ENCODE results near the gene ZFPL1.

DNA sequence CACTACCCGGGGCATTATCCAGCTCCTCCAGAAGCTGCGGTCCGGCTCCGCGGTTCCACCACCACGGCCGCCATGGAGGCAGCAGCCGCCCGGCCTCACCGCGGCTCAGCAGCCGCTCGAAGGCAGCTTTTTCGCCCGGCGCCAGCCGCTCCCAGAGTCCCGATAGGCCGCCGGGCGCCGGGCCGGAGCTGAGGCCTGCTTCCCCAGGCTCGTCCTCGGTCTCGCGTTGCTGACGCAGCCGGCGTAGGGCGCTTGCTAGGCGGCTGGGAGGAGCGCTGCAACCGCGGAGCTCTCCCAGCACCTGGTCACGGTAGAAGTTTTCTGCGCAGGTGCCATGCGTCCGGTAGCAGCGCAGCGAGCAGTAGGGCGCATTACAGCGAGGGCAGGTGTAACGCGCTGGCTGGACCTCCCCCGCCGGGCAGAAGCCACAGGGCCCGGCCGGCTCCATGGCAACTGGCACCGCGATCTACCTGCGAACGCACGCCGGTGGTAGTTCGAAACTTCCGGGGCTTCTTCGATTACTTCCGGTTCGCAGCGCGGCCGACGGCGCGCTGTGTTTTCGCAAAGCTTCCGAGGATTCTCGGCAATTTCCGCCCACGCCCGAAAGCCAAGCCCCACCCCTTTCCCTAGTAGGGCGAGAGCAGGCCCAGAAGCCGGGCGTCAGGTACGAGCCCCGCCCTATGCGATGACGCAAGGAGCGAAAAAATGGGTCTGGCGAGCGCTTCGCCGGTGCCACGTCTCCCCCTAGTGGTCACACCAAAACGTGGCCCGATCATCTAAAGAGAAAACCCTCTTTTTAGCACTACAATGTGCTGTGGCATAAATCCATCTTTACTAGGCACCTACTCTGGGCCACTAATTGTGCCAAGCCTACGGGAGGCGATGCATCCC, 33.4 kb downstream of the ZFPL1 start, which contains the start of gene ZNHIT2:
- TF ChIP-seq POLR2A (IDR thresholded peaks at IDR 0.05) (peak; percentile 47 to 57), CTCF (IDR thresholded peaks at IDR 0.05 in 4 of 5, conservative IDR thresholded peaks at IDR 0.05 in 1 of 5) (peak; percentile 90 to 99 (median 96))
